HG02938 (cell line): Measurements from ENCODE around the gene TSR3.
"Not testable (repeated sequence)": the region's sequence is repeated elsewhere in the genome, so short reads cannot be mapped to it uniquely, and the experiment has no call there.

Experiments
- ATAC-seq: cut with Tn5 transposase; IDR thresholded peaks from one replicate; pipeline ENCODE4 v1.9.1; 2021; ENCODE audit warnings: mild to moderate bottlenecking, moderate library complexity; ENCODE audit not compliant: unreplicated experiment

The TSR3 gene

GRCh38 chr16:1340730-1341494, 10.8 kb downstream of the TSR3 start:
- no peak for ATAC-seq

GRCh38 chr16:1338855-1339675, 12.6 kb downstream of the TSR3 start:
- ATAC-seq = no peak

GRCh38 chr16:1338119-1338730, 13.5 kb downstream of the TSR3 start:
- no peak for ATAC-seq

GRCh38 chr16:1337486-1337885, 14.2 kb downstream of the TSR3 start:
- no peak for ATAC-seq

GRCh38 chr16:1336619-1337018, 15.1 kb downstream of the TSR3 start:
- ATAC-seq = no peak

- ATAC-seq = no peak
Observed at GRCh38 chr16:1335996-1336395, 15.7 kb downstream of the TSR3 start.

- no peak for ATAC-seq
Observed at GRCh38 chr16:1335211-1335971, 16.3 kb downstream of the TSR3 start.

- ATAC-seq = no peak
Observed at GRCh38 chr16:1334739-1335138, 16.9 kb downstream of the TSR3 start.

GRCh38 chr16:1333854-1334700, 17.6 kb downstream of the TSR3 start:
- no peak for ATAC-seq

- no peak for ATAC-seq
Observed at GRCh38 chr16:1333149-1333812, 18.4 kb downstream of the TSR3 start, which contains the start of gene BAIAP3. Gene BAIAP3 (plus strand): TSS chr16:1333645. CDS start chr16:1338550, 4,905 bp downstream.

GRCh38 chr16:1332618-1333148, 19.0 kb downstream of the TSR3 start:
- ATAC-seq = no peak

- ATAC-seq = peak; percentile 62
Observed at GRCh38 chr16:1331712-1332617, 19.7 kb downstream of the TSR3 start.

- ATAC-seq = no peak
Observed at GRCh38 chr16:1330931-1331711, 20.6 kb downstream of the TSR3 start.

GRCh38 chr16:1330260-1330914, 21.3 kb downstream of the TSR3 start:
- ATAC-seq = no peak

- ATAC-seq = not testable (repeated sequence)
Observed at GRCh38 chr16:1328961-1329360, 22.7 kb downstream of the TSR3 start.

- ATAC-seq = not testable (repeated sequence)
Observed at GRCh38 chr16:1328136-1328535, 23.5 kb downstream of the TSR3 start.

- no peak for ATAC-seq
Observed at GRCh38 chr16:1327619-1327947, 24.1 kb downstream of the TSR3 start.
